NT2/D1 (cell line): Measurements from ENCODE around the gene FAM219B.

Experiments
- SUZ12 ChIP-seq: IDR thresholded peaks from 2 replicates; pipeline ENCODE4 v1.6.1; 2011; ENCODE audit not compliant: insufficient read length, insufficient read depth; ENCODE audit errors: extremely low read depth
- YY1 ChIP-seq: IDR thresholded peaks from 2 replicates; pipeline ENCODE4 v1.6.1; 2011; ENCODE audit not compliant: insufficient read length, insufficient read depth
- ZNF274 ChIP-seq: IDR thresholded peaks from 2 replicates; pipeline ENCODE4 v1.6.1; 2011; ENCODE audit warnings: mild to moderate bottlenecking, low read depth, low read length

GRCh38 chr15:74895830-74896229 is 10.8 kb downstream of the FAM219B start:
- TF ChIP-seq ZNF274 (no peak), YY1 (no peak), SUZ12 (no peak)
